A549 treated with CORT108297 at 1 μM for 4 hours (cell line): ENCODE results near the gene SLC35C1. TPM values are rescaled to one million over a fixed set of nuclear protein-coding genes. Genes with fewer than 3 reads are reported as not detected.

ENCODE experiments used
- total RNA-seq: library from RNA; stranded (reverse); fragments of 200-300 nt; extraction: Qiagen RNA extraction; gene quantifications from 5 replicates; pipeline ENCODE4 v1.2.3, GENCODE V29; 2022

Gene SLC35C1
- total RNA-seq: 24.7 to 34.1 TPM (median 31.6 TPM) in 5 replicates

DNA sequence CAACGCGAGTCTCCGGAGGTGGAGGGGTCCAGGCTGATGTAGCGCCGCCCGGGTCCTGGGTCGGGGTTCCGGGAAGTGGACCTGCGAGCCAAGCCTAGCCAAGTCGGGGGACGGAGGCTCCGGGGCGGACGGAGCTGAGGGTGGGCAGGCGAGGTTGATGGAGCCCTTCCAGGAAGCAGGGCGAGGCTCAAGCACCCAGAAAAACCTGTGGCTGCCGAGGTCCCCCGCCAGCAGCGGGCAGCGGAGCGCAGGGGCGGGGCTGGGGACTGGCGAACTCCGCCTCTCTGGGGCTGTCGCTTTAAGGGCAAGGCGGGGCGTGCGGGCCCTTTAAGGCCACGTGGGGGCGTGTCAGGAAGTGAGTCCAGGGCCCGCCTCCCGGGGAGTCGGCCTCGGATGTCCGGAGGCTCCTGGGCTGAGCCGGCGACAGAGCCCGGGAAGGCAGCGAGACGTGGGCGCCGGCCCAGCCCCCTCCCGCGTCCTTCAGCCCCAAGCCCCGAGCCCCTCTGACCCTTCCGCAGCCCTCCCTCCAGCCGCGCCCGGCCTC is at the start of gene SLC35C1:
SLC35C1 (plus strand) TSS at position 389 of the 544 bp plus-strand sequence. CDS start 653 bp downstream, outside the sequence.

DNA sequence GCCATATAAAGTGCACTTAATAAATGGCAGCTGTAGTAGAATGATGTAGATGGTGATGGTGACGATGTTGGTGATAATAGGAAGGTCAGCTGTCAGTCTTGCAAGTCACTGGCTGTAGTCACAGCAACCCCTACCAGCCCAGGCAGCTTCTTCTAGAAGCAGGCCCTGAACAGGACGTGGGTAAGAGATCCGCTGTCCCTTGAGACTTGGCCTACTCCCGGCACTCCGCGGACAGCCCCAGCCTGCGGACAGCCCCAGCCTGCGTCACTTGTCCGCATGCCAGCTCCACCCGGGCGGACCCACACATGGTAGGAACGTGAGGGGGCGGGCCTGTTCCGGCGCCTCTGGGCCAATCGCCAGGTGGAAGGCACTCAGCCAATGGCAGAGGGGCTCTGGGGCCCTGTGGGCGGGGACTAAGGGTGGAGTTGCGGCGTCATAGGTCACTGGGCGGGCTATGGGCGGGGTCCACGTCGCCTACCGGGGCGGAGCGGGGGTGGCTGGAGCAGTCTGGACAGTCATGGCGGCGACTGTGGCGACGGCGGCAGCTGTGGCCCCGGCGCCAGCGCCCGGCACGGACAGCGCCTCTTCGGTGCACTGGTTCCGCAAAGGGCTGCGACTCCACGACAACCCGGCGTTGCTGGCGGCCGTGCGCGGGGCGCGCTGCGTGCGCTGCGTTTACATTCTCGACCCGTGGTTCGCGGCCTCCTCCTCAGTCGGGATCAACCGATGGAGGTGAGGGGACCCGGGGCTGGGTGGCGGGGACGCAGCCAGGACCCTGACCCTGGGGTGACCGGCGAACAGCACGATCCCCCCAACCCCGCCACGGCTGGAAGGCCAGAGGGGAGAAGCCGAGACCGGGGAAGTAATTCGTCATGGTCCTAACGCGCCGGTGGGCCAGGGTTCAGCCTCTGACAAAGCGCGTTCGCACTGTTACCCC is 42.3 kb downstream of the SLC35C1 start, which contains the start of gene CRY2:
CRY2 (plus strand) TSS at position 502 of the 937 bp plus-strand sequence; CDS start at position 518, 16 bp downstream.

Other genes with a start within 250 kb of the SLC35C1 start
- 1.4 to 1.7 TPM (median 1.7 TPM) in 5 replicates for gene CHST1, start 139.5 kb upstream of the SLC35C1 start, total RNA-seq
- 2.7 to 3.8 TPM (median 3.4 TPM) in 5 replicates for gene CRY2, start 42.3 kb downstream of the SLC35C1 start, total RNA-seq
- 5.4 to 6.5 TPM (median 6.3 TPM) in 5 replicates for gene MAPK8IP1, start 80.5 kb downstream of the SLC35C1 start, total RNA-seq
- gene FREY1, start 102.1 kb downstream of the SLC35C1 start, total RNA-seq: 0.14 to 1.0 TPM (median 0.45 TPM) in 4 of 5 replicates, not detected in the other
- gene PEX16, start 112.7 kb downstream of the SLC35C1 start, total RNA-seq: 13.3 to 21.0 TPM (median 19.4 TPM) in 5 replicates
- gene LARGE2, start 117.5 kb downstream of the SLC35C1 start, total RNA-seq: 1.2 to 3.6 TPM (median 2.4 TPM) in 5 replicates